H1 (cell line): ENCODE data around the gene SAP30L. TPM values are rescaled to one million over a fixed set of nuclear protein-coding genes. Genes with fewer than 3 reads are reported as not detected.
A peak's percentile ranks its signal among the peaks of the same experiment; 100 is the strongest.

Experiments used
- CTCF ChIA-PET: fragments of 300-600 bp; sonication (Branson Sonifier 250); formaldehyde crosslinking; loops from one replicate; lab custom pipeline; 2021; ENCODE audit not compliant: partially characterized antibody; lab: Charles Lee
- POLR2A ChIA-PET: fragments of 300-600 bp; sonication (Branson Sonifier 250); formaldehyde crosslinking; loops from one replicate; lab custom pipeline; 2021; ENCODE audit warnings: inconsistent platforms; ENCODE audit not compliant: partially characterized antibody; lab: Charles Lee
- DNase-seq, 2 experiments: peaks; one replicate each; pipeline versions ENCODE4 v3.0.0 to v3.0.0-alpha.2; 2010 to 2022; ENCODE audit warnings: low spot score in 2 of 2, low read depth in 1 of 2, mixed read lengths in 1 of 2
- FAIRE-seq: peaks from 2 replicates; lab custom pipeline; 2011; peaks lifted over from hg19 to GRCh38; lab: Jason Lieb, UNC
- H2AFZ ChIP-seq: 2 replicates; pipeline ENCODE4 v1.8.1; 2012; ENCODE audit warnings: low read length, inconsistent platforms
- H2AK5ac ChIP-seq: 2 replicates; pipeline ENCODE4 v1.6.1; 2013; ENCODE audit warnings: low read depth, low read length
- H2BK120ac ChIP-seq: replicated peaks from 2 replicates; pipeline ENCODE3; 2013; ENCODE audit warnings: low read depth, low read length, inconsistent platforms
- H2BK12ac ChIP-seq: 2 replicates; pipeline ENCODE4 v1.6.1; 2013; ENCODE audit warnings: low read depth, low read length
- H2BK15ac ChIP-seq: 2 replicates; pipeline ENCODE4 v1.6.1; 2013; ENCODE audit warnings: low read length
- H2BK20ac ChIP-seq: 2 replicates; pipeline ENCODE4 v1.6.1; 2013; ENCODE audit warnings: low read length
- H2BK5ac ChIP-seq: 2 replicates; pipeline ENCODE4 v1.6.1; 2013; ENCODE audit warnings: low read depth, low read length
- H3K14ac ChIP-seq: 2 replicates; pipeline ENCODE4 v1.6.1; 2013; ENCODE audit warnings: inconsistent platforms; ENCODE audit not compliant: insufficient read length
- H3K18ac ChIP-seq: 2 replicates; pipeline ENCODE4 v1.6.1; 2013; ENCODE audit warnings: low read length; ENCODE audit errors: extremely low read depth
- H3K23ac ChIP-seq: 2 replicates; pipeline ENCODE4 v1.6.1; 2013; ENCODE audit warnings: inconsistent platforms; ENCODE audit not compliant: insufficient read length
- H3K23me2 ChIP-seq: 2 replicates; pipeline ENCODE4 v1.6.1; 2013; ENCODE audit warnings: low read depth, low read length
- H3K27ac ChIP-seq: 2 replicates; pipeline ENCODE4 v1.6.1; 2011; ENCODE audit warnings: low read depth, low read length, inconsistent platforms
- H3K27me3 ChIP-seq, 4 experiments: replicated peaks in 1 of 4; 1 replicate in 1 of 4; 2 replicates in 3 of 4; pipeline versions ENCODE4 v1.6.1 to v1.8.1; 2011 to 2013; ENCODE audit warnings: low read length in 3 of 4, mild to moderate bottlenecking in 3 of 4, inconsistent platforms in 2 of 4, mixed read lengths in 2 of 4, moderate library complexity in 1 of 4; ENCODE audit not compliant: control insufficient read depth in 3 of 4, insufficient read depth in 3 of 4; ENCODE audit errors: extremely low read depth in 1 of 4
- H3K36me3 ChIP-seq, 4 experiments: 2 replicates each; pipeline versions ENCODE4 v1.6.1 to v1.8.1; 2011 to 2013; ENCODE audit warnings: mild to moderate bottlenecking in 4 of 4, low read length in 3 of 4, moderate library complexity in 2 of 4, control low read depth in 1 of 4, inconsistent platforms in 1 of 4; ENCODE audit not compliant: insufficient read depth in 4 of 4, control insufficient read depth in 2 of 4
- H3K4ac ChIP-seq: replicated peaks from 2 replicates; pipeline ENCODE3; 2013; ENCODE audit warnings: low read length, low read depth, mixed read lengths, inconsistent platforms; ENCODE audit not compliant: insufficient read length
- H3K4me1 ChIP-seq, 4 experiments: replicated peaks in 1 of 4; 1 replicate in 1 of 4; 2 replicates in 3 of 4; pipeline versions ENCODE4 v1.6.1 to v1.8.1; 2011 to 2013; ENCODE audit warnings: low read length in 3 of 4, inconsistent platforms in 2 of 4, mixed read lengths in 1 of 4; ENCODE audit not compliant: insufficient read depth in 4 of 4, control insufficient read depth in 3 of 4
- H3K4me2 ChIP-seq, 2 experiments: 2 replicates each; pipeline versions ENCODE4 v1.6.1 to v1.8.1; 2011 to 2013; ENCODE audit warnings: low read depth in 2 of 2, low read length in 2 of 2, control low read depth in 1 of 2, inconsistent platforms in 1 of 2, mild to moderate bottlenecking in 1 of 2; ENCODE audit not compliant: insufficient read depth in 1 of 2
- H3K4me3 ChIP-seq, 4 experiments: fragments of 200-600, 300-600 bp in 1 of 4; sonication (generic), shearing (Covaris generic), sonication (Bioruptor Twin) in 1 of 4; 2 replicates each; pipeline versions ENCODE4 v1.5.1 to v1.8.1; 2011 to 2016; ENCODE audit warnings: low read length in 4 of 4, low read depth in 3 of 4, control low read depth in 2 of 4, inconsistent platforms in 2 of 4, mild to moderate bottlenecking in 2 of 4, mixed read lengths in 1 of 4, moderate library complexity in 1 of 4; ENCODE audit not compliant: insufficient read depth in 2 of 4; ENCODE audit errors: extremely low read depth in 1 of 4
- H3K56ac ChIP-seq: replicated peaks from 2 replicates; pipeline ENCODE3; 2013; ENCODE audit warnings: low read depth, mild to moderate bottlenecking, mixed read lengths, low read length, inconsistent platforms; ENCODE audit not compliant: insufficient read length
- H3K79me1 ChIP-seq: 2 replicates; pipeline ENCODE4 v1.6.1; 2013; ENCODE audit warnings: low read depth, low read length, control low read depth
- H3K79me2 ChIP-seq, 2 experiments: 2 replicates each; pipeline versions ENCODE4 v1.6.1 to v1.8.1; 2012 to 2013; ENCODE audit warnings: low read length in 2 of 2, mild to moderate bottlenecking in 2 of 2, inconsistent platforms in 1 of 2; ENCODE audit not compliant: insufficient read depth in 2 of 2, control insufficient read depth in 1 of 2
- H3K9ac ChIP-seq, 4 experiments: replicated peaks in 1 of 4; 1 replicate in 1 of 4; 2 replicates in 3 of 4; pipeline versions ENCODE4 v1.6.1 to v1.8.1; 2011 to 2013; ENCODE audit warnings: low read depth in 3 of 4, low read length in 3 of 4, control low read depth in 2 of 4, mild to moderate bottlenecking in 2 of 4, moderate library complexity in 2 of 4, inconsistent platforms in 1 of 4; ENCODE audit errors: extremely low read depth in 1 of 4
- H3K9me3 ChIP-seq, 2 experiments: 2 replicates each; pipeline versions ENCODE4 v1.6.1 to v1.8.1; 2012 to 2013; ENCODE audit warnings: mild to moderate bottlenecking in 2 of 2, moderate library complexity in 2 of 2, control low read depth in 1 of 2, inconsistent platforms in 1 of 2, low read depth in 1 of 2, low read length in 1 of 2, mixed read lengths in 1 of 2; ENCODE audit not compliant: insufficient read depth in 2 of 2
- H4K20me1 ChIP-seq, 2 experiments: replicated peaks in 1 of 2; 2 replicates each; pipeline versions ENCODE3 to v1.8.1; 2011 to 2013; ENCODE audit warnings: inconsistent platforms in 2 of 2, low read length in 2 of 2, mild to moderate bottlenecking in 1 of 2; ENCODE audit not compliant: insufficient read depth in 2 of 2, control insufficient read depth in 1 of 2
- H4K5ac ChIP-seq: 2 replicates; pipeline ENCODE4 v1.6.1; 2013; ENCODE audit warnings: low read length, low read depth, mixed read lengths, inconsistent platforms; ENCODE audit not compliant: insufficient read length
- H4K8ac ChIP-seq: 2 replicates; pipeline ENCODE4 v1.8.0; 2013; ENCODE audit warnings: mild to moderate bottlenecking, moderate library complexity, low read length, inconsistent platforms; ENCODE audit not compliant: insufficient read depth; ENCODE audit errors: extremely low read depth
- H4K91ac ChIP-seq: replicated peaks from 2 replicates; pipeline ENCODE3; 2013; ENCODE audit warnings: low read length, mixed read lengths, inconsistent platforms; ENCODE audit not compliant: insufficient read length
- BACH1 ChIP-seq: IDR thresholded peaks from 2 replicates; pipeline ENCODE4 v1.6.1; 2012; ENCODE audit warnings: low read length, improper control_type of control experiment
- CEBPB ChIP-seq: IDR thresholded peaks from 2 replicates; pipeline ENCODE4 v1.6.1; 2012; ENCODE audit warnings: low read depth, low read length
- EGR1 ChIP-seq: IDR thresholded peaks from 2 replicates; pipeline ENCODE4 v1.6.1; 2011; ENCODE audit warnings: low read depth, low read length, borderline replicate concordance
- EZH2 ChIP-seq: fragments of 200-600 bp; sonication (generic); IDR thresholded peaks from 2 replicates; pipeline ENCODE4 v1.7.1; 2012; ENCODE audit warnings: low read depth, mild to moderate bottlenecking, moderate library complexity, low read length, inconsistent platforms; ENCODE audit not compliant: severe bottlenecking
- RAD21 ChIP-seq, 2 experiments: IDR thresholded peaks in 1 of 2; conservative IDR thresholded peaks in 1 of 2; 2 replicates each; pipeline ENCODE4 v1.6.1; 2011; ENCODE audit warnings: low read depth in 2 of 2, low read length in 2 of 2, improper control_type of control experiment in 1 of 2, inconsistent platforms in 1 of 2, mild to moderate bottlenecking in 1 of 2, moderate library complexity in 1 of 2
- RXRA ChIP-seq: IDR thresholded peaks from 2 replicates; pipeline ENCODE4 v1.6.1; 2011; ENCODE audit warnings: low read depth, mild to moderate bottlenecking, low read length, moderate library complexity; ENCODE audit not compliant: insufficient read depth
- SAP30 ChIP-seq: fragments of 300-600 bp; sonication (generic); IDR thresholded peaks from 2 replicates; pipeline ENCODE4 v1.7.1; 2012; ENCODE audit warnings: low read length, moderate library complexity, mild to moderate bottlenecking, inconsistent platforms; ENCODE audit not compliant: insufficient read depth, insufficient replicate concordance
- SP1 ChIP-seq: IDR thresholded peaks from 2 replicates; pipeline ENCODE4 v1.6.1; 2011; ENCODE audit warnings: low read depth, low read length
- SRF ChIP-seq: IDR thresholded peaks from 2 replicates; pipeline ENCODE4 v1.6.1; 2011; ENCODE audit warnings: mild to moderate bottlenecking, low read depth, low read length, moderate library complexity
- TBP ChIP-seq: IDR thresholded peaks from 2 replicates; pipeline ENCODE4 v1.6.1; 2011; ENCODE audit warnings: low read depth, low read length, improper control_type of control experiment
- ZNF274 ChIP-seq: IDR thresholded peaks from 2 replicates; pipeline ENCODE4 v1.7.0; 2012; ENCODE audit warnings: low read length, borderline replicate concordance; ENCODE audit errors: extremely low read depth
- WGBS, 2 experiments: shearing (Covaris generic) in 1 of 2; methylation state at CpG; one replicate each; pipeline versions ENCODE4 v1.1.6 to v1.1.7; 2013 to 2015; ENCODE audit warnings: low lambda C conversion rate in 2 of 2, mixed read lengths in 2 of 2, inconsistent platforms in 1 of 2, low coverage in 1 of 2, missing lambda C conversion rate in 1 of 2; ENCODE audit not compliant: insufficient replicate concordance in 2 of 2, insufficient coverage in 1 of 2, insufficient read length in 1 of 2; ENCODE audit errors: extremely low coverage in 1 of 2, missing lambda C conversion rate in 1 of 2; 5-methylcytosine and 5-hydroxymethylcytosine counted together
- polyA plus RNA-seq, 7 experiments: library from polyadenylated mRNA; depleted of rRNA in 3 of 7; stranded (reverse) in 5 of 7; unstranded in 2 of 7; fragments of >200 nt in 5 of 7; fragments of 200-250 nt in 2 of 7; gene quantifications; 1 replicate in 5 of 7; 2 replicates in 1 of 7; 4 replicates in 1 of 7; pipeline versions ENCODE4 v1.2.1 to v1.2.3, GENCODE V29; 2011 to 2013; ENCODE audit warnings: missing spikeins in 2 of 7, mixed read lengths in 2 of 7
- total RNA-seq: library from RNA; stranded (reverse); fragmentation: NEBNext Ultra II Directional; extraction: Animal tissue kit (Norgen Biotek cat#: 25700); gene quantifications from 2 replicates; pipeline ENCODE4 v1.2.1, GENCODE V29; 2021
- TF ChIP-seq, protein P1 (sequence below): IDR thresholded peaks from 2 replicates; pipeline ENCODE4 v1.6.1; 2012; ENCODE audit warnings: inconsistent platforms

Gene SAP30L
- total and polyA plus RNA-seq, 2 of the 8 experiments (the other 6 are each of a cell fraction or from before 2014, with no cell fraction given), result 12.2 to 31.5 TPM

DNA sequence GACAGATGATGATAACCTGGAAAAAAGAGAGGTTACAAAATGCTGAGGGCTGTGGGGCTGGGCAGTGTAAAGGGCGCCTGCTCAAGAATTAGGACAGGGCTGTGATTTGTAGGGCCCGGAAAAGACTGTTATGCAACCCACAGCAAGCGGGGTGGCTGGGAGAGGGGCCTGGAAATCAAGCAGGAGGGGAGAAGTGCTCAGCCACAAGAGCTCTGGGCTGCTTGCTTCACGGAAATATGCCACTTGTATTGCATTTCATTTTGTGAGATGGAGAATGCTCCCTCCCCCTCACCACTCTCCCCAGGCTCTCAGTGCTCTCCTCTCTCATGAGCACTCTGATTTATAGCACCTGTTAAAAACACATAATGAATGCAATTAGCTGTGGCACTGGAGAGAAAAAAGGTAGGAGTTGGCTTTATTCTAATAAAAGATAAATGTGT, 40.6 kb downstream of the SAP30L start:
- POLR2A ChIA-PET, result interaction anchor here (2.8 kb wide), 1 partner anchor 10 kb away, joined by 10 read pairs; no protein-coding TSS in a partner anchor
- peak overlapping the region in 1 of 4 experiments; percentile 20; a peak in 1 of 8 replicates for H3K4me3 ChIP-seq
- no peak overlapping the region for H2BK120ac ChIP-seq
- no peak overlapping the region for H3K4ac ChIP-seq
- no peak overlapping the region for H4K91ac ChIP-seq
- H4K8ac ChIP-seq, result no peak overlapping the region
- no peak overlapping the region for H3K27ac ChIP-seq
- no peaks in the 10 kb centered on the region for H3K79me1 ChIP-seq
- no peak overlapping the region for H2AFZ ChIP-seq
- no peak for DNase-seq
- peaks cover 8 to 17% of the 10 kb centered on the region in 2 experiments for H4K20me1 ChIP-seq
- no peaks in the 10 kb centered on the region for H3K79me2 ChIP-seq
- H3K9ac ChIP-seq, result no peak overlapping the region
- H3K18ac ChIP-seq, result no peak overlapping the region
- H4K5ac ChIP-seq, result no peak overlapping the region
- H3K36me3 ChIP-seq, result no peaks in the 10 kb centered on the region
- 2% methylated on average over 4 of the region's 4 CpGs; no CpG with 5 or more reads in 1 of the 2 experiments for WGBS, 2 experiments
- H2AK5ac ChIP-seq, result no peak overlapping the region
- H2BK12ac ChIP-seq, result no peak overlapping the region
- peaks cover 54 to 66% (median 63%) of the 10 kb centered on the region in 4 experiments for H3K27me3 ChIP-seq
- H2BK15ac ChIP-seq, result no peak overlapping the region
- no peak overlapping the region for H3K14ac ChIP-seq
- CTCF ChIA-PET, result interaction anchor here (0.9 to 6.4 kb wide), 6 partner anchors 10 to 34 kb away, joined by 3 to 61 read pairs (median 6); no protein-coding TSS in a partner anchor
- H2BK5ac ChIP-seq, result no peak overlapping the region
- H3K23ac ChIP-seq, result no peak overlapping the region
- peak; percentile 19 for FAIRE-seq
- no peak overlapping the region for H2BK20ac ChIP-seq
- no peak overlapping the region for H3K56ac ChIP-seq
- H3K4me1 ChIP-seq, result peaks cover 17 to 37% (median 23%) of the 10 kb centered on the region in 4 experiments
- H3K9me3 ChIP-seq, result no peaks in the 10 kb centered on the region
- H3K4me2 ChIP-seq, result peak overlapping the region in 1 of 2 experiments; percentile 79; a peak in 2 of 4 replicates
- H3K23me2 ChIP-seq, result no peaks in the 10 kb centered on the region
- TF ChIP-seq TBP, result no peak
- TF ChIP-seq SRF, result no peak
- no peak for TF ChIP-seq RXRA
- peak; percentile 0 for TF ChIP-seq EZH2
- TF ChIP-seq, protein P1, sequence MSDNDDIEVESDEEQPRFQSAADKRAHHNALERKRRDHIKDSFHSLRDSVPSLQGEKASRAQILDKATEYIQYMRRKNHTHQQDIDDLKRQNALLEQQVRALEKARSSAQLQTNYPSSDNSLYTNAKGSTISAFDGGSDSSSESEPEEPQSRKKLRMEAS, result no peak
- TF ChIP-seq BACH1, result no peak
- 0 out of 2 replicates have a peak, but pooled peaks have one; percentile 16 for TF ChIP-seq SP1
- peak in 1 of 2 experiments; percentile 2; a peak in 1 of 4 replicates for TF ChIP-seq RAD21 (IDR thresholded peaks at IDR 0.05 in 1 of 2, conservative IDR thresholded peaks at IDR 0.05 in 1 of 2; ENCODE audit: low read depth in 2 of 2, low read length in 2 of 2)
- TF ChIP-seq SAP30, result no peak
- TF ChIP-seq ZNF274, result no peak
- peak; percentile 64 for TF ChIP-seq EGR1
- peak; percentile 62; the same call in 1 of the 2 replicates for TF ChIP-seq CEBPB
